KOPT-K1 (cell line): Measurements from ENCODE around the gene PRR35.

Experiments used
- H3K27ac ChIP-seq: fragments of 200-600 bp; sonication (generic); 2 replicates; pipeline ENCODE4 v1.5.1; 2016; ENCODE audit warnings: antibody characterized with exemption, mild to moderate bottlenecking, low read depth, low read length; ENCODE audit not compliant: poor library complexity, severe bottlenecking
- H3K36me3 ChIP-seq: fragments of 200-600 bp; sonication (generic); 2 replicates; pipeline ENCODE4 v1.5.1; 2017; ENCODE audit warnings: antibody characterized with exemption, mild to moderate bottlenecking, low read length, moderate library complexity; ENCODE audit not compliant: insufficient read depth
- H3K9me3 ChIP-seq: fragments of 200-600 bp; sonication (generic); 2 replicates; pipeline ENCODE4 v1.5.1; 2017; ENCODE audit warnings: antibody characterized with exemption, low read length, mild to moderate bottlenecking; ENCODE audit not compliant: insufficient read depth, poor library complexity, severe bottlenecking

The PRR35 gene

GRCh38 chr16:552171-552570 is 8.0 kb upstream of the PRR35 start:
- no peak overlapping the region for H3K27ac ChIP-seq
- H3K36me3 ChIP-seq, result peaks cover 25% of the 10 kb centered on the region; the same call in 1 of the 2 replicates
- H3K9me3 ChIP-seq, result no peaks in the 10 kb centered on the region

GRCh38 chr16:553601-554296 is 6.4 kb upstream of the PRR35 start:
- H3K27ac ChIP-seq, result no peak overlapping the region
- H3K9me3 ChIP-seq, result no peaks in the 10 kb centered on the region
- H3K36me3 ChIP-seq, result peaks cover 14% of the 10 kb centered on the region; the same call in 1 of the 2 replicates

GRCh38 chr16:554297-554621 is 5.9 kb upstream of the PRR35 start:
- Histone ChIP-seq H3K9me3 (no peaks in the 10 kb centered on the region), H3K36me3 (peaks cover 12% of the 10 kb centered on the region; the same call in 1 of the 2 replicates), H3K27ac (no peak overlapping the region)

- no peak overlapping the region for H3K27ac ChIP-seq
- H3K36me3 ChIP-seq, result peaks cover 12% of the 10 kb centered on the region; the same call in 1 of the 2 replicates
- no peaks in the 10 kb centered on the region for H3K9me3 ChIP-seq
These were observed 5.4 kb upstream of the PRR35 start for GRCh38 chr16:554640-555365.

- H3K9me3 ChIP-seq, result no peaks in the 10 kb centered on the region
- no peak overlapping the region for H3K27ac ChIP-seq
- H3K36me3 ChIP-seq, result peaks cover 12% of the 10 kb centered on the region; the same call in 1 of the 2 replicates
These were observed 4.4 kb upstream of the PRR35 start for GRCh38 chr16:555528-556473.

GRCh38 chr16:556474-557173 is 3.6 kb upstream of the PRR35 start:
- no peaks in the 10 kb centered on the region for H3K9me3 ChIP-seq
- H3K36me3 ChIP-seq, result peaks cover 6% of the 10 kb centered on the region; the same call in 1 of the 2 replicates
- no peak overlapping the region for H3K27ac ChIP-seq

- Histone ChIP-seq H3K9me3 (no peaks in the 10 kb centered on the region), H3K36me3 (no peaks in the 10 kb centered on the region; the same call in 1 of the 2 replicates), H3K27ac (no peak overlapping the region)
These were observed 2.5 kb upstream of the PRR35 start for GRCh38 chr16:557463-558297.

- H3K36me3 ChIP-seq, result no peaks in the 10 kb centered on the region; the same call in 1 of the 2 replicates
- H3K27ac ChIP-seq, result no peak overlapping the region
- H3K9me3 ChIP-seq, result no peaks in the 10 kb centered on the region
These were observed 1.7 kb upstream of the PRR35 start for GRCh38 chr16:558298-559020.

- Histone ChIP-seq H3K9me3 (no peaks in the 10 kb centered on the region), H3K27ac (no peak overlapping the region), H3K36me3 (no peaks in the 10 kb centered on the region)
These were observed 1.2 kb upstream of the PRR35 start for GRCh38 chr16:559021-559380.

- Histone ChIP-seq H3K27ac (no peak overlapping the region), H3K9me3 (no peaks in the 10 kb centered on the region), H3K36me3 (no peaks in the 10 kb centered on the region)
These were observed 587 bp upstream of the PRR35 start for GRCh38 chr16:559411-560203.

- H3K27ac ChIP-seq, result no peak overlapping the region
- H3K9me3 ChIP-seq, result no peaks in the 10 kb centered on the region
- no peaks in the 10 kb centered on the region for H3K36me3 ChIP-seq
These were observed 663 bp downstream of the PRR35 start for GRCh38 chr16:560701-561412.

- H3K9me3 ChIP-seq, result no peaks in the 10 kb centered on the region
- H3K27ac ChIP-seq, result no peak overlapping the region
- H3K36me3 ChIP-seq, result no peaks in the 10 kb centered on the region
These were observed 1.2 kb downstream of the PRR35 start for GRCh38 chr16:561413-561794.
